CD4-positive, CD25-positive, alpha-beta regulatory T cell (primary cell): ENCODE results near the gene HCAR2. TPM values are rescaled to one million over a fixed set of nuclear protein-coding genes. Genes with fewer than 3 reads are reported as not detected.
"Not testable (repeated sequence)": the region's sequence is repeated elsewhere in the genome, so short reads cannot be mapped to it uniquely, and the experiment has no call there.

ENCODE experiments used
- ATAC-seq, 2 donors: fragments of 150-1000 bp; cut with Tn5 transposase; one replicate each; pipeline ENCODE4 v1.10.0; 2021; ENCODE audit warnings: low read depth in 2 of 2, moderate number of reproducible peaks in 2 of 2, moderate library complexity in 1 of 2
- DNase-seq, 3 donors: peaks; one replicate each; pipeline versions ENCODE4 v3.0.0 to v3.0.0-alpha.2; 2012 to 2022; ENCODE audit warnings: mixed read lengths in 1 of 3
- H3K27ac ChIP-seq: one replicate; pipeline ENCODE4 v1.7.0; 2013; ENCODE audit warnings: mild to moderate bottlenecking, low read length; ENCODE audit not compliant: insufficient read depth, poor library complexity, severe bottlenecking
- H3K27me3 ChIP-seq: one replicate; pipeline ENCODE4 v1.7.0; 2013; ENCODE audit warnings: low read length; ENCODE audit not compliant: control insufficient read depth, insufficient read depth
- H3K36me3 ChIP-seq: one replicate; pipeline ENCODE4 v1.7.0; 2013; ENCODE audit warnings: mild to moderate bottlenecking, low read length, moderate library complexity; ENCODE audit not compliant: control insufficient read depth, insufficient read depth
- H3K4me1 ChIP-seq: 2 replicates; pipeline ENCODE4 v1.7.0; 2013; ENCODE audit warnings: mild to moderate bottlenecking, low read length; ENCODE audit not compliant: insufficient read depth, control insufficient read depth, poor library complexity, severe bottlenecking
- H3K4me3 ChIP-seq: one replicate; pipeline ENCODE4 v1.7.0; 2013; ENCODE audit warnings: low read depth, mild to moderate bottlenecking, low read length, moderate library complexity
- H3K9me3 ChIP-seq, 2 experiments: 1 replicate in 1 of 2; 2 replicates in 1 of 2; pipeline ENCODE4 v1.7.0; 2013; ENCODE audit warnings: low read length in 2 of 2, mild to moderate bottlenecking in 1 of 2, moderate library complexity in 1 of 2; ENCODE audit not compliant: control insufficient read depth in 2 of 2
- H3K27ac Mint-ChIP-seq, 3 donors: one replicate each; pipeline ENCODE4 v1.8.0; 2020 to 2022; ENCODE audit warnings: mild to moderate bottlenecking in 3 of 3, mixed read lengths in 3 of 3, moderate library complexity in 2 of 3
- H3K27me3 Mint-ChIP-seq: one replicate; pipeline ENCODE4 v1.8.0; 2022; ENCODE audit warnings: mild to moderate bottlenecking, mixed read lengths
- H3K36me3 Mint-ChIP-seq: one replicate; pipeline ENCODE4 v1.8.0; 2020; ENCODE audit warnings: mixed read lengths
- H3K4me1 Mint-ChIP-seq, 4 donors: one replicate each; pipeline ENCODE4 v1.8.0; 2020 to 2022; ENCODE audit warnings: mixed read lengths in 4 of 4, mild to moderate bottlenecking in 1 of 4
- H3K4me3 Mint-ChIP-seq, 4 donors: one replicate each; pipeline ENCODE4 v1.8.0; 2020 to 2022; ENCODE audit warnings: mild to moderate bottlenecking in 4 of 4, mixed read lengths in 4 of 4, moderate library complexity in 3 of 4
- H3K9me3 Mint-ChIP-seq, 7 donors: one replicate each; pipeline ENCODE4 v1.8.0; 2020 to 2022; ENCODE audit warnings: mixed read lengths in 7 of 7, mild to moderate bottlenecking in 3 of 7, moderate library complexity in 2 of 7
- polyA plus RNA-seq, 4 donors: library from polyadenylated mRNA; unstranded; fragments of 300-500 nt; fragmentation: Illumina TruSeq; gene quantifications; one replicate each; pipeline ENCODE4 v1.2.3, GENCODE V29; 2021
- total RNA-seq: library from RNA; stranded (reverse); gene quantifications from one replicate; pipeline ENCODE4 v1.2.3, GENCODE V29; 2022

Gene HCAR2
- total and polyA plus RNA-seq, 5 donors from 2014 or later, result not detected

GRCh38 chr12:122711266-122711665, 8.1 kb upstream of the HCAR2 start:
- not testable (repeated sequence) for ATAC-seq, H3K27ac ChIP-seq, H3K4me3 Mint-ChIP-seq

GRCh38 chr12:122710341-122710740, 7.2 kb upstream of the HCAR2 start:
- not testable (repeated sequence) for H3K27me3 ChIP-seq, H3K36me3 Mint-ChIP-seq, ATAC-seq, H3K4me3 ChIP-seq, H3K4me1 ChIP-seq, H3K9me3 ChIP-seq, H3K36me3 ChIP-seq, H3K27ac Mint-ChIP-seq, H3K27ac ChIP-seq, H3K4me1 Mint-ChIP-seq, H3K4me3 Mint-ChIP-seq, DNase-seq, H3K9me3 Mint-ChIP-seq
- peaks cover 17% of the 10 kb centered on the region for H3K27me3 Mint-ChIP-seq

More at GRCh38 chr12:122711266-122711665, 8.1 kb upstream of the HCAR2 start:
- H3K27me3 ChIP-seq, H3K4me3 ChIP-seq, DNase-seq, H3K9me3 Mint-ChIP-seq, H3K36me3 ChIP-seq, H3K36me3 Mint-ChIP-seq, H3K27ac Mint-ChIP-seq, H3K4me1 Mint-ChIP-seq, H3K9me3 ChIP-seq, H3K4me1 ChIP-seq: not testable (repeated sequence)
- H3K27me3 Mint-ChIP-seq, result peaks cover 17% of the 10 kb centered on the region

- H3K4me3 Mint-ChIP-seq, H3K4me1 ChIP-seq, H3K27ac Mint-ChIP-seq, H3K9me3 Mint-ChIP-seq, H3K27ac ChIP-seq, H3K4me3 ChIP-seq, H3K27me3 ChIP-seq, H3K36me3 ChIP-seq, ATAC-seq, H3K9me3 ChIP-seq, H3K36me3 Mint-ChIP-seq, DNase-seq, H3K4me1 Mint-ChIP-seq: not testable (repeated sequence)
- H3K27me3 Mint-ChIP-seq, result peaks cover 16% of the 10 kb centered on the region
Measured at GRCh38 chr12:122709287-122709686, 6.1 kb upstream of the HCAR2 start.

- not testable (repeated sequence) for H3K4me1 Mint-ChIP-seq, H3K9me3 ChIP-seq, H3K36me3 Mint-ChIP-seq, H3K9me3 Mint-ChIP-seq, DNase-seq, H3K4me3 ChIP-seq, H3K27me3 ChIP-seq, H3K36me3 ChIP-seq, H3K27ac Mint-ChIP-seq, H3K4me3 Mint-ChIP-seq, H3K27ac ChIP-seq, H3K27me3 Mint-ChIP-seq, ATAC-seq, H3K4me1 ChIP-seq
Measured at GRCh38 chr12:122703841-122704240, 684 bp upstream of the HCAR2 start.

- ATAC-seq, H3K27ac ChIP-seq, H3K36me3 Mint-ChIP-seq, H3K4me3 Mint-ChIP-seq, H3K4me1 Mint-ChIP-seq, H3K27ac Mint-ChIP-seq, H3K27me3 Mint-ChIP-seq, H3K9me3 ChIP-seq, H3K36me3 ChIP-seq, H3K9me3 Mint-ChIP-seq, H3K4me1 ChIP-seq, H3K27me3 ChIP-seq, DNase-seq, H3K4me3 ChIP-seq: not testable (repeated sequence)
Measured at GRCh38 chr12:122701481-122701880, 1.7 kb downstream of the HCAR2 start.

- H3K4me1 Mint-ChIP-seq, result not testable (repeated sequence)
Measured at GRCh38 chr12:122700038-122700710, 3.0 kb downstream of the HCAR2 start.

GRCh38 chr12:122696922-122697321, 6.2 kb downstream of the HCAR2 start:
- not testable (repeated sequence) for H3K36me3 Mint-ChIP-seq, ATAC-seq, H3K9me3 Mint-ChIP-seq, H3K36me3 ChIP-seq, H3K4me1 ChIP-seq, H3K27me3 ChIP-seq, H3K9me3 ChIP-seq, DNase-seq, H3K27me3 Mint-ChIP-seq, H3K4me3 ChIP-seq, H3K4me1 Mint-ChIP-seq, H3K27ac Mint-ChIP-seq, H3K27ac ChIP-seq
- H3K4me3 Mint-ChIP-seq, result peak overlapping the region in 1 of 4 donors; percentile 47

More at GRCh38 chr12:122700038-122700710, 3.0 kb downstream of the HCAR2 start:
- DNase-seq, H3K27me3 ChIP-seq, H3K36me3 Mint-ChIP-seq, H3K27ac ChIP-seq, H3K4me3 Mint-ChIP-seq, H3K27ac Mint-ChIP-seq, H3K36me3 ChIP-seq, H3K4me3 ChIP-seq, H3K9me3 ChIP-seq, H3K4me1 ChIP-seq, ATAC-seq, H3K9me3 Mint-ChIP-seq, H3K27me3 Mint-ChIP-seq: not testable (repeated sequence)

- H3K4me3 ChIP-seq, result peak overlapping the region; percentile 40
- H3K36me3 ChIP-seq, result no peaks in the 10 kb centered on the region
- H3K27me3 ChIP-seq, result no peaks in the 10 kb centered on the region
- no peaks in the 10 kb centered on the region for H3K9me3 ChIP-seq
- no peak for ATAC-seq
- H3K27ac ChIP-seq, result no peak overlapping the region
- no peak for DNase-seq
- H3K36me3 Mint-ChIP-seq, result no peaks in the 10 kb centered on the region
- no peaks in the 10 kb centered on the region for H3K4me1 ChIP-seq
- H3K4me3 Mint-ChIP-seq, result no peak overlapping the region
- H3K27me3 Mint-ChIP-seq, result no peaks in the 10 kb centered on the region
- no peaks in the 10 kb centered on the region for H3K9me3 Mint-ChIP-seq
- no peaks in the 10 kb centered on the region for H3K4me1 Mint-ChIP-seq
- no peak overlapping the region for H3K27ac Mint-ChIP-seq
Measured at GRCh38 chr12:122691566-122691965, 11.6 kb downstream of the HCAR2 start.
